ENCODE measurements around the gene CDH12.

DNA sequence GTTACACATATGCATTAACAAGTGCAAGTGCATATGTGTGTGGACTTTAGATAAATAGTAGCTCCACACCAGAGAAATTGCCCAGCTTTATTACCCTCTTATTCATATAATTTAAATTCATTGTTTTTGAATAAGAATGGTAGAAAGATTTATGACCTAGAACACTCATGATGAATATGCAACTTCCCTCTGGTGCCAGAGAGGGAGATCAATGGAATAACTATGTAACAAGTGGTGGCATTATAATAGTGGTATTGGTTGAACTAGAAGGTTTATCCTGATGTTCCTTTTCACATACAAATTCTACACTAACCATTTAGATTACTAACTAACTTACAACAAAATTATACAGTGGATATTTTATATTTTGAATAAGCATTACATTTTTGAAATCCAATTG lies 607.4 kb downstream of the CDH12 start:
- TF ChIP-seq, protein P1, sequence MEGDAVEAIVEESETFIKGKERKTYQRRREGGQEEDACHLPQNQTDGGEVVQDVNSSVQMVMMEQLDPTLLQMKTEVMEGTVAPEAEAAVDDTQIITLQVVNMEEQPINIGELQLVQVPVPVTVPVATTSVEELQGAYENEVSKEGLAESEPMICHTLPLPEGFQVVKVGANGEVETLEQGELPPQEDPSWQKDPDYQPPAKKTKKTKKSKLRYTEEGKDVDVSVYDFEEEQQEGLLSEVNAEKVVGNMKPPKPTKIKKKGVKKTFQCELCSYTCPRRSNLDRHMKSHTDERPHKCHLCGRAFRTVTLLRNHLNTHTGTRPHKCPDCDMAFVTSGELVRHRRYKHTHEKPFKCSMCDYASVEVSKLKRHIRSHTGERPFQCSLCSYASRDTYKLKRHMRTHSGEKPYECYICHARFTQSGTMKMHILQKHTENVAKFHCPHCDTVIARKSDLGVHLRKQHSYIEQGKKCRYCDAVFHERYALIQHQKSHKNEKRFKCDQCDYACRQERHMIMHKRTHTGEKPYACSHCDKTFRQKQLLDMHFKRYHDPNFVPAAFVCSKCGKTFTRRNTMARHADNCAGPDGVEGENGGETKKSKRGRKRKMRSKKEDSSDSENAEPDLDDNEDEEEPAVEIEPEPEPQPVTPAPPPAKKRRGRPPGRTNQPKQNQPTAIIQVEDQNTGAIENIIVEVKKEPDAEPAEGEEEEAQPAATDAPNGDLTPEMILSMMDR (IDR thresholded peaks at IDR 0.05; ENCODE audit: extremely low read depth in 1 of 2, insufficient read depth in 1 of 2, low read depth in 1 of 2, low read length in 2 of 2), result no peak
- TF ChIP-seq, protein P2, sequence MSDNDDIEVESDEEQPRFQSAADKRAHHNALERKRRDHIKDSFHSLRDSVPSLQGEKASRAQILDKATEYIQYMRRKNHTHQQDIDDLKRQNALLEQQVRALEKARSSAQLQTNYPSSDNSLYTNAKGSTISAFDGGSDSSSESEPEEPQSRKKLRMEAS (IDR thresholded peaks at IDR 0.05; ENCODE audit: insufficient read depth, insufficient read length), result no peak
- no peak for TF ChIP-seq EZH2 (IDR thresholded peaks at IDR 0.05; ENCODE audit: borderline replicate concordance, low read depth, low read length, severe bottlenecking)
- no peak for TF ChIP-seq JUN (IDR thresholded peaks at IDR 0.05; ENCODE audit: borderline replicate concordance, insufficient read depth, insufficient read length, low read depth)
- no peak for TF ChIP-seq FOS (IDR thresholded peaks at IDR 0.05; ENCODE audit: borderline replicate concordance, insufficient read depth, low read length)

All from endothelial cell of umbilical vein (primary cell).